Breast epithelium (tissue), 3 donors: ENCODE measurements around the gene IL33.

Experiments
- CTCF ChIP-seq, 3 donors: fragments of 450-650 bp; IDR thresholded peaks; one replicate each; pipeline ENCODE4 v1.5.1; 2016 to 2017; ENCODE audit warnings: antibody characterized with exemption in 3 of 3, mild to moderate bottlenecking in 3 of 3, moderate library complexity in 3 of 3
- POLR2AphosphoS5 ChIP-seq, 3 donors: sonication (generic); formaldehyde crosslinking; IDR thresholded peaks; one replicate each; pipeline ENCODE4 v1.6.1; 2017; ENCODE audit warnings: antibody characterized with exemption in 3 of 3

GRCh38 chr9:6277417-6277816 is 61.8 kb downstream of the IL33 start:
- TF ChIP-seq POLR2AphosphoS5 (IDR thresholded peaks at IDR 0.05) (no peak), CTCF (IDR thresholded peaks at IDR 0.05) (no peak)
